HCT116 (cell line): Measurements from ENCODE around the gene UCP2.

Experiments used
- ELF1 ChIP-seq: IDR thresholded peaks from 2 replicates; pipeline ENCODE4 v1.6.1; 2012; ENCODE audit warnings: low read depth, borderline replicate concordance
- EZH2 ChIP-seq: fragments of 200-600 bp; sonication (generic); IDR thresholded peaks from 2 replicates; pipeline ENCODE4 v1.6.1; 2017; ENCODE audit warnings: antibody characterized with exemption, mixed run types
- EZH2phosphoT487 ChIP-seq: fragments of 200-600 bp; IDR thresholded peaks from 2 replicates; pipeline ENCODE4 v1.6.1; 2018; ENCODE audit warnings: antibody characterized with exemption, borderline replicate concordance
- JUND ChIP-seq: IDR thresholded peaks from 2 replicates; pipeline ENCODE4 v1.6.1; 2012
- POLR2A ChIP-seq: IDR thresholded peaks from 2 replicates; pipeline ENCODE4 v1.7.0; 2011; ENCODE audit warnings: borderline replicate concordance; ENCODE audit not compliant: insufficient read depth, insufficient read length; ENCODE audit errors: extremely low read depth
- POLR2AphosphoS5 ChIP-seq: IDR thresholded peaks from 2 replicates; pipeline ENCODE4 v1.6.1; 2011; ENCODE audit warnings: mild to moderate bottlenecking, low read depth, low read length, moderate library complexity
- SIN3A ChIP-seq: IDR thresholded peaks from 2 replicates; pipeline ENCODE4 v1.6.1; 2012; ENCODE audit warnings: low read depth
- SRF ChIP-seq: IDR thresholded peaks from 2 replicates; pipeline ENCODE4 v1.6.1; 2012; ENCODE audit warnings: low read depth
- TCF7L2 ChIP-seq: IDR thresholded peaks from 2 replicates; pipeline ENCODE4 v1.7.0; 2011; ENCODE audit warnings: borderline replicate concordance, inconsistent platforms; ENCODE audit not compliant: insufficient read depth, insufficient read length; ENCODE audit errors: extremely low read depth
- TF ChIP-seq, protein P1 (sequence below), 3 experiments: fragments of 200-600 bp in 1 of 3; sonication (generic) in 1 of 3; IDR thresholded peaks in 2 of 3; conservative IDR thresholded peaks in 1 of 3; 2 replicates each; pipeline ENCODE4 v1.5.1; 2012 to 2017; ENCODE audit warnings: low read depth in 2 of 3, low read length in 2 of 3, antibody characterized with exemption in 1 of 3, borderline replicate concordance in 1 of 3, control low read depth in 1 of 3, mild to moderate bottlenecking in 1 of 3, mixed read lengths in 1 of 3, mixed run types in 1 of 3, moderate library complexity in 1 of 3; ENCODE audit not compliant: insufficient read depth in 1 of 3
- TF ChIP-seq, protein P2 (sequence below): IDR thresholded peaks from 2 replicates; pipeline ENCODE4 v1.6.1; 2012
- TF ChIP-seq, protein P3 (sequence below): IDR thresholded peaks from 2 replicates; pipeline ENCODE4 v1.6.1; 2012; ENCODE audit warnings: low read depth
- TF ChIP-seq, protein P4 (sequence below): IDR thresholded peaks from 2 replicates; pipeline ENCODE4 v1.6.1; 2012

DNA sequence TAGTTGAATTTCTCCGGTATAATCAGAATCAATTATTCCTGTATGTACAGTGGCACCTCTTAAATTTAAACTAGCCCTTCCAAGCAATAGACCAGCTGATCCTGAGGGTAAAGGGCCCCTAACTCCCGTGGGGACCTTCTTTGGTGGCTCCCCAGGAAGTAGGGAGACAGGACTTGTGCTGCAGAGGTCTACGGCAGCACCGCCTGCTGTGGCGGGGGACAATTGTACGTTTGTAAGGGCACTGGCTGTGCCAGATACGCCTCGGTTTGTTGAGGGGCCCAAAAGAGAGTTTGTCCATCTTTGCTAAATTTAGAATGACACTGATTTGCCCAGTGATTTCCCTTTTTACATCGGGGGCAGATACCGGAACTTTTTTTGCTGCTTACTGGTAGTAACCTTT lies 37.7 kb downstream of the UCP2 start:
- TF ChIP-seq POLR2A (no peak), SIN3A (no peak), JUND (no peak), EZH2phosphoT487 (no peak), POLR2AphosphoS5 (no peak), ELF1 (no peak), TCF7L2 (no peak), SRF (no peak), EZH2 (no peak)
- TF ChIP-seq, protein P1, sequence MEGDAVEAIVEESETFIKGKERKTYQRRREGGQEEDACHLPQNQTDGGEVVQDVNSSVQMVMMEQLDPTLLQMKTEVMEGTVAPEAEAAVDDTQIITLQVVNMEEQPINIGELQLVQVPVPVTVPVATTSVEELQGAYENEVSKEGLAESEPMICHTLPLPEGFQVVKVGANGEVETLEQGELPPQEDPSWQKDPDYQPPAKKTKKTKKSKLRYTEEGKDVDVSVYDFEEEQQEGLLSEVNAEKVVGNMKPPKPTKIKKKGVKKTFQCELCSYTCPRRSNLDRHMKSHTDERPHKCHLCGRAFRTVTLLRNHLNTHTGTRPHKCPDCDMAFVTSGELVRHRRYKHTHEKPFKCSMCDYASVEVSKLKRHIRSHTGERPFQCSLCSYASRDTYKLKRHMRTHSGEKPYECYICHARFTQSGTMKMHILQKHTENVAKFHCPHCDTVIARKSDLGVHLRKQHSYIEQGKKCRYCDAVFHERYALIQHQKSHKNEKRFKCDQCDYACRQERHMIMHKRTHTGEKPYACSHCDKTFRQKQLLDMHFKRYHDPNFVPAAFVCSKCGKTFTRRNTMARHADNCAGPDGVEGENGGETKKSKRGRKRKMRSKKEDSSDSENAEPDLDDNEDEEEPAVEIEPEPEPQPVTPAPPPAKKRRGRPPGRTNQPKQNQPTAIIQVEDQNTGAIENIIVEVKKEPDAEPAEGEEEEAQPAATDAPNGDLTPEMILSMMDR (IDR thresholded peaks at IDR 0.05 in 2 of 3, conservative IDR thresholded peaks at IDR 0.05 in 1 of 3; ENCODE audit: borderline replicate concordance in 1 of 3, insufficient read depth in 1 of 3, low read depth in 2 of 3, low read length in 2 of 3): no peak
- TF ChIP-seq, protein P2, sequence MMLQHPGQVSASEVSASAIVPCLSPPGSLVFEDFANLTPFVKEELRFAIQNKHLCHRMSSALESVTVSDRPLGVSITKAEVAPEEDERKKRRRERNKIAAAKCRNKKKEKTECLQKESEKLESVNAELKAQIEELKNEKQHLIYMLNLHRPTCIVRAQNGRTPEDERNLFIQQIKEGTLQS: no peak
- TF ChIP-seq, protein P3, sequence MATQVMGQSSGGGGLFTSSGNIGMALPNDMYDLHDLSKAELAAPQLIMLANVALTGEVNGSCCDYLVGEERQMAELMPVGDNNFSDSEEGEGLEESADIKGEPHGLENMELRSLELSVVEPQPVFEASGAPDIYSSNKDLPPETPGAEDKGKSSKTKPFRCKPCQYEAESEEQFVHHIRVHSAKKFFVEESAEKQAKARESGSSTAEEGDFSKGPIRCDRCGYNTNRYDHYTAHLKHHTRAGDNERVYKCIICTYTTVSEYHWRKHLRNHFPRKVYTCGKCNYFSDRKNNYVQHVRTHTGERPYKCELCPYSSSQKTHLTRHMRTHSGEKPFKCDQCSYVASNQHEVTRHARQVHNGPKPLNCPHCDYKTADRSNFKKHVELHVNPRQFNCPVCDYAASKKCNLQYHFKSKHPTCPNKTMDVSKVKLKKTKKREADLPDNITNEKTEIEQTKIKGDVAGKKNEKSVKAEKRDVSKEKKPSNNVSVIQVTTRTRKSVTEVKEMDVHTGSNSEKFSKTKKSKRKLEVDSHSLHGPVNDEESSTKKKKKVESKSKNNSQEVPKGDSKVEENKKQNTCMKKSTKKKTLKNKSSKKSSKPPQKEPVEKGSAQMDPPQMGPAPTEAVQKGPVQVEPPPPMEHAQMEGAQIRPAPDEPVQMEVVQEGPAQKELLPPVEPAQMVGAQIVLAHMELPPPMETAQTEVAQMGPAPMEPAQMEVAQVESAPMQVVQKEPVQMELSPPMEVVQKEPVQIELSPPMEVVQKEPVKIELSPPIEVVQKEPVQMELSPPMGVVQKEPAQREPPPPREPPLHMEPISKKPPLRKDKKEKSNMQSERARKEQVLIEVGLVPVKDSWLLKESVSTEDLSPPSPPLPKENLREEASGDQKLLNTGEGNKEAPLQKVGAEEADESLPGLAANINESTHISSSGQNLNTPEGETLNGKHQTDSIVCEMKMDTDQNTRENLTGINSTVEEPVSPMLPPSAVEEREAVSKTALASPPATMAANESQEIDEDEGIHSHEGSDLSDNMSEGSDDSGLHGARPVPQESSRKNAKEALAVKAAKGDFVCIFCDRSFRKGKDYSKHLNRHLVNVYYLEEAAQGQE: no peak
- TF ChIP-seq, protein P4, sequence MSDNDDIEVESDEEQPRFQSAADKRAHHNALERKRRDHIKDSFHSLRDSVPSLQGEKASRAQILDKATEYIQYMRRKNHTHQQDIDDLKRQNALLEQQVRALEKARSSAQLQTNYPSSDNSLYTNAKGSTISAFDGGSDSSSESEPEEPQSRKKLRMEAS: no peak
